K562 treated with DMSO at 1 percent for 4 hours (cell line): ENCODE data around the gene C1orf216. TPM values are rescaled to one million over a fixed set of nuclear protein-coding genes. Genes with fewer than 3 reads are reported as not detected.

Source experiments
- total RNA-seq: library from RNA; unstranded; fragments of 300-600 nt; gene quantifications from 2 replicates; pipeline ENCODE4 v1.2.3, GENCODE V29; 2022; ENCODE audit not compliant: insufficient read depth

C1orf216 gene
- total RNA-seq: 16.1 and 17.4 TPM in 2 replicates

GRCh38 chr1:35718492-35719336, at the start of gene C1orf216:
Gene C1orf216, minus strand, starts transcription at chr1:35718884. Its CDS starts 2,563 bp downstream, at chr1:35716321.

Other genes starting within 250 kb of the C1orf216 start
- 46.9 and 53.1 TPM in 2 replicates for gene KIAA0319L, start 161.5 kb downstream of the C1orf216 start, total RNA-seq
- gene NCDN, start 161.1 kb downstream of the C1orf216 start, total RNA-seq: 23.3 and 29.4 TPM in 2 replicates
- gene TFAP2E, start 145.6 kb downstream of the C1orf216 start, total RNA-seq: 0.38 TPM in 1 of 2 replicates, not detected in the other
- gene PSMB2, start 77.4 kb downstream of the C1orf216 start, total RNA-seq: 83.7 and 87.9 TPM in 2 replicates
- gene CLSPN, start 51.1 kb upstream of the C1orf216 start, total RNA-seq: 29.1 and 33.4 TPM in 2 replicates
- 4.7 and 7.0 TPM in 2 replicates for gene AGO4, start 89.1 kb upstream of the C1orf216 start, total RNA-seq
- 9.2 and 9.4 TPM in 2 replicates for gene AGO1, start 164.3 kb upstream of the C1orf216 start, total RNA-seq
- gene AGO3, start 212.2 kb upstream of the C1orf216 start, total RNA-seq: 3.6 and 8.2 TPM in 2 replicates